T-cell (primary cell): ENCODE data around the gene SVOPL. TPM values are rescaled to one million over a fixed set of nuclear protein-coding genes. Genes with fewer than 3 reads are reported as not detected.

Experiments
- ATAC-seq, 4 experiments: fragments of 200-7000 bp in 3 of 4; fragments of 150-1000 bp in 1 of 4; cut with Tn5 transposase; replicated peaks in 1 of 4; 1 replicate in 3 of 4; 2 replicates in 1 of 4; pipeline ENCODE4 v1.10.0; 2021; ENCODE audit warnings: moderate library complexity in 3 of 4, mild to moderate bottlenecking in 2 of 4, moderate number of reproducible peaks in 1 of 4
- CTCF ChIA-PET, 2 donors: fragments of 300-600 bp; sonication (Branson Sonifier 250); formaldehyde crosslinking; loops; one replicate each; lab custom pipeline; 2022; ENCODE audit warnings: antibody characterized with exemption in 2 of 2; lab: Charles Lee
- POLR2A ChIA-PET, 2 donors: fragments of 300-600 bp; sonication (Branson Sonifier 250); formaldehyde crosslinking; loops; one replicate each; lab custom pipeline; 2022; ENCODE audit warnings: antibody characterized with exemption in 2 of 2; lab: Charles Lee
- DNase-seq, 35 experiments: peaks; one replicate each; pipeline versions ENCODE4 v3.0.0 to v3.0.0-alpha.2; 2013 to 2023
- H3K27ac ChIP-seq: one replicate; pipeline ENCODE4 v1.5.1; 2013; ENCODE audit warnings: low read length
- H3K27me3 ChIP-seq, 2 experiments: replicated peaks in 1 of 2; 1 replicate in 1 of 2; 2 replicates in 1 of 2; pipeline versions ENCODE4 v1.6.1 to v1.7.0; 2013; ENCODE audit warnings: low read length in 1 of 2, mixed read lengths in 1 of 2; ENCODE audit not compliant: control insufficient read depth in 2 of 2, insufficient read depth in 2 of 2; ENCODE audit errors: extremely low read depth in 1 of 2
- H3K36me3 ChIP-seq, 2 donors: 1 replicate in 1 of 2; 2 replicates in 1 of 2; pipeline versions ENCODE4 v1.6.1 to v1.7.0; 2013; ENCODE audit warnings: low read length in 1 of 2; ENCODE audit not compliant: control insufficient read depth in 2 of 2, insufficient read depth in 1 of 2; ENCODE audit errors: extremely low read depth in 1 of 2
- H3K4me1 ChIP-seq, 2 experiments: 1 replicate in 1 of 2; 2 replicates in 1 of 2; pipeline versions ENCODE4 v1.6.1 to v1.7.0; 2013; ENCODE audit warnings: low read length in 2 of 2, mixed read lengths in 1 of 2; ENCODE audit not compliant: insufficient read depth in 2 of 2, control insufficient read depth in 1 of 2; ENCODE audit errors: extremely low read depth in 1 of 2
- H3K4me3 ChIP-seq, 2 donors: 1 replicate in 1 of 2; 2 replicates in 1 of 2; pipeline versions ENCODE4 v1.5.1 to v1.7.0; 2013; ENCODE audit warnings: mild to moderate bottlenecking in 2 of 2, low read length in 1 of 2, moderate library complexity in 1 of 2; ENCODE audit not compliant: control insufficient read depth in 1 of 2; ENCODE audit errors: extremely low read depth in 1 of 2
- H3K9me3 ChIP-seq: 2 replicates; pipeline ENCODE4 v1.7.0; 2013
- H3K27ac Mint-ChIP-seq, 2 donors: one replicate each; pipeline ENCODE4 v1.8.0; 2020 to 2021; ENCODE audit warnings: mild to moderate bottlenecking in 2 of 2, mixed read lengths in 2 of 2
- H3K27me3 Mint-ChIP-seq, 2 donors: one replicate each; pipeline ENCODE4 v1.8.0; 2021 to 2022; ENCODE audit warnings: mixed read lengths in 2 of 2
- H3K36me3 Mint-ChIP-seq: one replicate; pipeline ENCODE4 v1.8.0; 2021; ENCODE audit warnings: mixed read lengths
- H3K4me1 Mint-ChIP-seq, 3 donors: one replicate each; pipeline ENCODE4 v1.8.0; 2020 to 2022; ENCODE audit warnings: mixed read lengths in 3 of 3, mild to moderate bottlenecking in 1 of 3
- H3K4me3 Mint-ChIP-seq, 3 donors: one replicate each; pipeline ENCODE4 v1.8.0; 2020 to 2022; ENCODE audit warnings: mild to moderate bottlenecking in 3 of 3, mixed read lengths in 3 of 3, moderate library complexity in 3 of 3
- H3K9me3 Mint-ChIP-seq, 3 donors: one replicate each; pipeline ENCODE4 v1.8.0; 2020 to 2022; ENCODE audit warnings: mixed read lengths in 3 of 3
- WGBS: methylation state at CpG from one replicate; pipeline ENCODE4 v1.1.5; 2013; ENCODE audit warnings: missing lambda C conversion rate; ENCODE audit not compliant: insufficient coverage; 5-methylcytosine and 5-hydroxymethylcytosine counted together
- total RNA-seq, 35 experiments: library from RNA in 6 of 35; stranded (reverse) in 6 of 35; fragments of 120-200 nt in 1 of 35; gene quantifications; one replicate each; pipeline versions ENCODE4 v1.2.1 to v1.2.4 and lab custom pipeline; 2013 to 2026

The SVOPL gene
- total RNA-seq, 5 donors from 2014 or later (not counting 1 experiment from before 2014, with no cell fraction given): 1.2 TPM; not detected in 4

DNA sequence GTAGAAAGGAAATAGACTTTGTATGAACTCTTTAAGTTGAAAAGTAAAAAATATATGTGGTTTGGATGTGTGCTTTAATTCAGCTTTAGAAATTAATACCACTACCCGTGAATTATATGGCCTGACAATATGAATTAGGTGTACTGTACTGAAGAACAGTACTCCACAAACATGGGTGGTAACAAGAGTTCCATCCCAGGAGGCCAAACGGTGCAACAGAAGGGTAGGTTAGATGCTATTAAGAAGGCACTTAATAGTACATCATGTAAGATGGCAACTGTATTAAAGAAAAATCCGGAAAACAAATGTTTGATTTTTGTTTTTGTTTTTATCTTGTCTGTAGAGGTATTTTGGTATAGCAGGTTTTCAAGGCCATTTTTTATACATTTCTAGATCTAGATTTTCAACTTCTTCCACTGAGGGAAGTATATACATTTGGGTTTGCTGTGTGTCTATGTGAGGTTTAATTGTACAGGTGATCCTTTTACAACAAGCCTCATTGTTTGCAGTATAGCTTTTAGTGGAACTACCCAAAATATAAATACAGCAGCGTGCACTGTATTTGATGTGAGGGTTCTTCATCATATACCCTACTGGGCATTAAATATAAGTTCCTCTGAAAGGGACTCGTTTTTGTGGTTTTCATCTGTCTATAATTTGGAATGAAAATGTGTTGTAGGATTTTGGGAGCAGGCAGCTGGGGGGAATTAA lies 115.7 kb downstream of the SVOPL start:
- H3K4me3 ChIP-seq: no peak overlapping the region
- H3K9me3 ChIP-seq: no peaks in the 10 kb centered on the region
- H3K4me3 Mint-ChIP-seq: no peak overlapping the region
- no peaks in the 10 kb centered on the region for H3K4me1 Mint-ChIP-seq
- no peaks in the 10 kb centered on the region for H3K4me1 ChIP-seq
- peaks cover 64% of the 10 kb centered on the region for H3K36me3 Mint-ChIP-seq
- H3K27ac Mint-ChIP-seq: no peak overlapping the region
- no peak overlapping the region for H3K27ac ChIP-seq
- no peaks in the 10 kb centered on the region for H3K27me3 Mint-ChIP-seq
- no peaks in the 10 kb centered on the region for H3K27me3 ChIP-seq
- H3K9me3 Mint-ChIP-seq: no peaks in the 10 kb centered on the region
- ChIA-PET CTCF (no interaction called here), POLR2A (no interaction called here)
- DNase-seq (no peak), ATAC-seq (no peak)
- H3K36me3 ChIP-seq: peaks cover 0 to 27% of the 10 kb centered on the region in 2 donors
- WGBS: no CpG with 5 or more reads among the region's 5 CpGs

DNA sequence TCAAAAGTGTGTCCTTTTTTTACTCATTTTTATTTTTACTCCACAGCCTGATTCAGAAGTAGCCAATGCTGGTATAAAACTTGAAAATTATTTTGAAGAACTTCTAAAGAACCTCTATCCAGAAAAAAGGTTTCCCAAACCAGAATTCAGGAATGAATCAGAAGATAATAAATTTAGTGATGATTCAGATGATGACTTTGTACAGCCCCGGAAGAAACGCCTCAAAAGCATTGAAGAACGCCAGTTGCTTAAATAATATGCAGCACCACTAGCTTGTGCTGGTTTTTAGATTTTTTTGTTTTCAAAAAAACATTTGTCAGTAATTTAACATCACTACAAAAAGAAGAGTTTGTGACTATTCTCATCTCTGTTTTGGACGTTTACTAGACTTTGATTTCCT lies 116.5 kb downstream of the SVOPL start:
- no peak overlapping the region for H3K27ac Mint-ChIP-seq

DNA sequence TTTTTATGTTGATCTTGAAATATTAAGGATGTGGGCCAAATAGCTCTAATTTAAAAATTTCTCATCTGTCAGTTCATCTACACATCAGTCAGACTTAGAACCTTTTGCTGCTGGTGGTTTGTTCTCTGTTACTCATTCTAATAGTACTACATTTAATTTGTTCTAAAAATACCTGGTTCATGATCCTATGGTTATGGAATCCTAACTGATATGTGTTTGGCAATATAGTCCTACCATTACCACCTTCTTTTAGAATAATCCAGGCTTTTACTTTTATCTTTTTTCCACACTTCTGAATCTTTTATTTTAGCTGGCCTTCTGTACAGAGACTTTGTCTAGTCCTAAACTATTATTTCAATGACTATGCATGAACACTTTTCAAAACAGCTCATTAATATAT lies 116.9 kb downstream of the SVOPL start:
- H3K4me1 Mint-ChIP-seq: no peaks in the 10 kb centered on the region
- no peaks in the 10 kb centered on the region for H3K27me3 Mint-ChIP-seq
- no peak overlapping the region for H3K4me3 Mint-ChIP-seq
- DNase-seq (no peak), ATAC-seq (no peak)
- no peaks in the 10 kb centered on the region for H3K4me1 ChIP-seq
- H3K4me3 ChIP-seq: no peak overlapping the region
- peaks cover 75% of the 10 kb centered on the region for H3K36me3 Mint-ChIP-seq
- H3K9me3 ChIP-seq: no peaks in the 10 kb centered on the region
- H3K27me3 ChIP-seq: no peaks in the 10 kb centered on the region
- H3K9me3 Mint-ChIP-seq: no peaks in the 10 kb centered on the region
- H3K27ac ChIP-seq: no peak overlapping the region
- no peak overlapping the region for H3K27ac Mint-ChIP-seq
- ChIA-PET CTCF (no interaction called here), POLR2A (no interaction called here)
- H3K36me3 ChIP-seq: peaks cover 0 to 39% of the 10 kb centered on the region in 2 donors

More for the DNA sequence above, 116.5 kb downstream of the SVOPL start:
- Histone ChIP-seq H3K27ac (no peak overlapping the region), H3K36me3 (peaks cover 0 to 35% of the 10 kb centered on the region in 2 donors), H3K27me3 (no peaks in the 10 kb centered on the region), H3K4me1 (no peaks in the 10 kb centered on the region), H3K4me3 (no peak overlapping the region), H3K9me3 (no peaks in the 10 kb centered on the region)
- ATAC-seq (no peak), DNase-seq (no peak)
- Mint-ChIP-seq H3K9me3 (no peaks in the 10 kb centered on the region), H3K4me1 (no peaks in the 10 kb centered on the region), H3K4me3 (no peak overlapping the region), H3K36me3 (peaks cover 71% of the 10 kb centered on the region), H3K27me3 (no peaks in the 10 kb centered on the region)
- POLR2A ChIA-PET: no interaction called here
- CTCF ChIA-PET: no interaction called here
- no CpG with 5 or more reads among the region's 4 CpGs for WGBS

DNA sequence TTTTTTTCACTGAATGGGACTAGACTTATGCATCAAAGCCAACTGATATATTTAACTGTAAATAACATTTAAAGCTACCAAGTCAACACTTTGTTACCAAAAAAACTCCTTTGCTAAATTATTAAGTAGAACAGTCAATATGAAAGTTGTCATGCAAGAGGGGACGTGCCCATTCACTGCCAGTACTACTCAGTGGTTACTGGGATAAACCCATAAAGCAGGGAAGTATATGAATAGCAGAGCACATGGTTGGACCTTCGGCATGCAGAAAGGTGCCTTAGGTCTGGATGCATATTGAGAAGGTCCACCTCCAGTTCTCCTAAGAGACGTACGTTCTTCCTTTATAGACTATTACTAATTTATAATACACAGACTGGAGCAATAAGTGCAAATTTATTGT lies 120.1 kb downstream of the SVOPL start:
- H3K4me1 Mint-ChIP-seq: no peaks in the 10 kb centered on the region
- no peak overlapping the region for H3K4me3 ChIP-seq
- DNase-seq: no peak
- no peaks in the 10 kb centered on the region for H3K9me3 ChIP-seq
- H3K36me3 Mint-ChIP-seq: peaks cover 77% of the 10 kb centered on the region
- ATAC-seq: no peak
- no peak overlapping the region for H3K4me3 Mint-ChIP-seq
- no peak overlapping the region for H3K27ac ChIP-seq
- no peak overlapping the region for H3K27ac Mint-ChIP-seq
- 80% methylated on average over 1 of the region's 4 CpGs for WGBS
- CTCF ChIA-PET: interaction anchor here in 1 of 2 donors (0.7 kb wide), 1 partner anchor 676 kb away, joined by 3 read pairs; no protein-coding TSS in a partner anchor
- POLR2A ChIA-PET: no interaction called here
- no peaks in the 10 kb centered on the region for H3K9me3 Mint-ChIP-seq
- no peaks in the 10 kb centered on the region for H3K27me3 ChIP-seq
- H3K36me3 ChIP-seq: peaks cover 0 to 45% of the 10 kb centered on the region in 2 donors
- H3K4me1 ChIP-seq: no peaks in the 10 kb centered on the region
- no peaks in the 10 kb centered on the region for H3K27me3 Mint-ChIP-seq

DNA sequence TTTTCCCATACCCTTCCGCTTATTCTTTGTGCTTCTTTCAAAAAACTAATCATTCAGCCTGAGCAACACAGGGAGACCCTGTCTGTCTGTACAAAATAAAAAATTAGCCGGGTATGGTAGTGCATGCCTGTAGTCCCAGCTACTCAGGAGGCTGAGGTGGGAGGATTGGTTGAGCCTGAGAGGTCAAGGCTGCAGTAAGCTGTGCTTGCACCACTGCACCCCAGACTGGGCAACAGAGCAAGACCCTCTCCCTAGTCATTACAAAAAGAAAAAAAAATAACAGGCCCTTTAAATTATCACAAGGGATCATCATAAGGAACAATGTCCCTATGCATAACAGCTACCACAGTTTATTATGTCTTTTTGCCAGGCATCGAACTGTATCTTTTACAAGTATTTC lies 121.5 kb downstream of the SVOPL start:
- Histone ChIP-seq H3K36me3 (peaks cover 0 to 38% of the 10 kb centered on the region in 2 donors), H3K4me3 (no peak overlapping the region), H3K4me1 (no peaks in the 10 kb centered on the region), H3K27me3 (no peaks in the 10 kb centered on the region), H3K9me3 (no peaks in the 10 kb centered on the region), H3K27ac (no peak overlapping the region)
- H3K27ac Mint-ChIP-seq: no peak overlapping the region
- 100% methylated on average over 1 of the region's 3 CpGs for WGBS
- DNase-seq (no peak), ATAC-seq (no peak)
- ChIA-PET CTCF (no interaction called here), POLR2A (no interaction called here)
- no peaks in the 10 kb centered on the region for H3K9me3 Mint-ChIP-seq
- H3K4me1 Mint-ChIP-seq: peaks cover 0 to 6% (median 4%) of the 10 kb centered on the region in 3 donors
- peaks cover 70% of the 10 kb centered on the region for H3K36me3 Mint-ChIP-seq
- no peak overlapping the region for H3K4me3 Mint-ChIP-seq
- no peaks in the 10 kb centered on the region for H3K27me3 Mint-ChIP-seq

DNA sequence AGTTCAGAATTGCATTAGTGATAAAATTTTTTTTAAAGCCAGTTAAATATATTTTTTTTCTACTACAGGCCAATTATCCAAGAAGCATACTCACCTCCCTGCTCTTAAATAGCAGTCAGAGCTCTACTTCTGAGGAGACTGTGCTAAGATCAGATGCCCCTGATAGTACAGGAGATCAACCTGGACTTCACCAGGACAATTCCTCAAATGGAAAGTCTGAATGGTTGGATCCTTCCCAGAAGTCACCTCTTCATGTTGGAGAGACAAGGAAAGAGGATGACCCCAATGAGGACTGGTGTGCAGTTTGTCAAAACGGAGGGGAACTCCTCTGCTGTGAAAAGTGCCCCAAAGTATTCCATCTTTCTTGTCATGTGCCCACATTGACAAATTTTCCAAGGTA lies 122.0 kb downstream of the SVOPL start:
- Mint-ChIP-seq H3K27me3 (no peaks in the 10 kb centered on the region), H3K4me1 (peaks cover 0 to 6% (median 4%) of the 10 kb centered on the region in 3 donors), H3K4me3 (no peak overlapping the region), H3K27ac (no peak overlapping the region), H3K36me3 (peaks cover 67% of the 10 kb centered on the region), H3K9me3 (no peaks in the 10 kb centered on the region)
- H3K27me3 ChIP-seq: no peaks in the 10 kb centered on the region
- no peaks in the 10 kb centered on the region for H3K4me1 ChIP-seq
- DNase-seq (no peak), ATAC-seq (no peak)
- WGBS: no CpG with 5 or more reads among the region's 1 CpG
- H3K27ac ChIP-seq: no peak overlapping the region
- H3K36me3 ChIP-seq: peaks cover 0 to 37% of the 10 kb centered on the region in 2 donors
- ChIA-PET CTCF (interaction anchor here in 1 of 2 donors (0.7 kb wide), 1 partner anchor 698 kb away, joined by 4 read pairs; no protein-coding TSS in a partner anchor), POLR2A (no interaction called here)
- no peaks in the 10 kb centered on the region for H3K9me3 ChIP-seq
- H3K4me3 ChIP-seq: no peak overlapping the region
